ENCODE results near the gene CCNH. TPM values are rescaled to one million over a fixed set of nuclear protein-coding genes. Genes with fewer than 3 reads are reported as not detected.
A peak's percentile ranks its signal among the peaks of the same experiment; 100 is the strongest.

CCNH gene
- total and polyA plus RNA-seq, 9 donors: 20.9 to 28.9 (median 25.9) TPM

GRCh38 chr5:87433945-87434344 is 21.2 kb upstream of the CCNH start:
- H3K36me3 ChIP-seq (ENCODE audit: control insufficient read depth, insufficient read depth, low read length): no peaks in the 10 kb centered on the region
- WGBS (ENCODE audit: insufficient coverage): no CpG with 5 or more reads among the region's 1 CpG
- no peak overlapping the region for H3K27ac ChIP-seq (ENCODE audit: low read length)

GRCh38 chr5:87432460-87432859 is 19.7 kb upstream of the CCNH start:
- Histone ChIP-seq H3K27me3 (ENCODE audit: control insufficient read depth, insufficient read depth, low read length) (no peaks in the 10 kb centered on the region), H3K4me3 (ENCODE audit: low read length) (no peak overlapping the region), H3K36me3 (ENCODE audit: control insufficient read depth, insufficient read depth, low read length) (no peaks in the 10 kb centered on the region), H3K27ac (ENCODE audit: low read length) (no peak overlapping the region), H3K9me3 (replicated peaks; ENCODE audit: control insufficient read depth, low read depth, low read length) (no peaks in the 10 kb centered on the region), H3K4me1 (ENCODE audit: control insufficient read depth, insufficient read depth, low read length) (no peaks in the 10 kb centered on the region)
- WGBS (ENCODE audit: insufficient coverage): no CpG with 5 or more reads among the region's 2 CpGs
- DNase-seq: no peak

More at GRCh38 chr5:87433945-87434344, 21.2 kb upstream of the CCNH start:
- no peaks in the 10 kb centered on the region for H3K4me1 ChIP-seq (ENCODE audit: control insufficient read depth, insufficient read depth, low read length)
- no peaks in the 10 kb centered on the region for H3K9me3 ChIP-seq (replicated peaks; ENCODE audit: control insufficient read depth, low read depth, low read length)
- DNase-seq: no peak
- no peak overlapping the region for H3K4me3 ChIP-seq (ENCODE audit: low read length)
- no peaks in the 10 kb centered on the region for H3K27me3 ChIP-seq (ENCODE audit: control insufficient read depth, insufficient read depth, low read length)

GRCh38 chr5:87430863-87431457 is 18.2 kb upstream of the CCNH start:
- H3K9me3 ChIP-seq (replicated peaks; ENCODE audit: control insufficient read depth, low read depth, low read length): no peaks in the 10 kb centered on the region
- no peaks in the 10 kb centered on the region for H3K27me3 ChIP-seq (ENCODE audit: control insufficient read depth, insufficient read depth, low read length)
- no peak overlapping the region for H3K27ac ChIP-seq (ENCODE audit: low read length)
- no peaks in the 10 kb centered on the region for H3K36me3 ChIP-seq (ENCODE audit: control insufficient read depth, insufficient read depth, low read length)
- DNase-seq: no peak
- no peak overlapping the region for H3K4me3 ChIP-seq (ENCODE audit: low read length)
- no peaks in the 10 kb centered on the region for H3K4me1 ChIP-seq (ENCODE audit: control insufficient read depth, insufficient read depth, low read length)

DNA sequence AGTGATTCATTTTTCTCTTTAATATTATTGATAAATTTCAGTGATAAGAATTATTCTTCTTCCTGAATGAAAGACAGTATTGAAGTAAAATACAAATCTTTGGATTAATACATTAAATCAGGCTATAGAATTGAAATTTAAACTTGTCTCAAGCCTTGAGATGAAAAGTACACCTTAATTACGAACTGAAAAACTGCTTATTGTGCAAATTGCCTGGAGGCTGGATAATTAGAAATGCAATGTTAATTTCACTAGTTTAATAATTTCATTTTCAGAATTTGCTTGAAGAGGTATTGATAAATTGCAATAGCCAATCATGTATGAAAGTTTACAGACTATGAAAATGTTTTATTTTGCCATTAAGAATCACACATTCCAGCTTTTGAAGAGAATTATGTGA is 11.0 kb upstream of the CCNH start:
- DNase-seq: no peak
- Histone ChIP-seq H3K27ac (ENCODE audit: low read length) (no peak overlapping the region), H3K4me1 (ENCODE audit: control insufficient read depth, insufficient read depth, low read length) (no peaks in the 10 kb centered on the region), H3K9me3 (replicated peaks; ENCODE audit: control insufficient read depth, low read depth, low read length) (no peaks in the 10 kb centered on the region), H3K27me3 (ENCODE audit: control insufficient read depth, insufficient read depth, low read length) (no peaks in the 10 kb centered on the region), H3K36me3 (ENCODE audit: control insufficient read depth, insufficient read depth, low read length) (no peaks in the 10 kb centered on the region), H3K4me3 (ENCODE audit: low read length) (no peak overlapping the region)
- WGBS (ENCODE audit: insufficient coverage): no CpG with 5 or more reads among the region's 1 CpG

- no peaks in the 10 kb centered on the region for H3K9me3 ChIP-seq (replicated peaks; ENCODE audit: control insufficient read depth, low read depth, low read length)
- H3K4me3 ChIP-seq (ENCODE audit: low read length): no peak overlapping the region
- no peak overlapping the region for H3K27ac ChIP-seq (ENCODE audit: low read length)
- H3K27me3 ChIP-seq (ENCODE audit: control insufficient read depth, insufficient read depth, low read length): no peaks in the 10 kb centered on the region
- no peaks in the 10 kb centered on the region for H3K4me1 ChIP-seq (ENCODE audit: control insufficient read depth, insufficient read depth, low read length)
- no peaks in the 10 kb centered on the region for H3K36me3 ChIP-seq (ENCODE audit: control insufficient read depth, insufficient read depth, low read length)
- DNase-seq: no peak
Measured at GRCh38 chr5:87421307-87421706, 8.6 kb upstream of the CCNH start.

DNA sequence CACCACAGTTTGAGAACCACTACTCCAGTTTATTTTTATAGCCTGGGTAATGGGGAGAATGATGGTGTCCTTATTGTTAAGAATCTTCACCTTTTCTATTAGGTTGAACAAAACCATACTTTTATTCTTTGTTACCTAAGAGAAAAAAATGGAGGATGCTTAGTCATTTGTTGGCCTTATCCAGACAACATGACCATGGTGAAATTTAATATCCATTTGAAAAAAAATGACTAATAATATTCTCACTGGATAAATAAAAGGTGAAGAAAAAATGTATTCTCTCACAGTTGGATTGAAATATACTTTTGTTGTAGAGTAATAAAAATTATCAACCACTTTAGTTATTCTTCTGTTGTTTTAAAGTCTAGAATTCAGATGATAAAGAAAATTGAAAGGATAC is 5.8 kb upstream of the CCNH start:
- Histone ChIP-seq H3K27me3 (ENCODE audit: control insufficient read depth, insufficient read depth, low read length) (no peaks in the 10 kb centered on the region), H3K9me3 (replicated peaks; ENCODE audit: control insufficient read depth, low read depth, low read length) (no peaks in the 10 kb centered on the region), H3K27ac (ENCODE audit: low read length) (no peak overlapping the region), H3K4me3 (ENCODE audit: low read length) (no peak overlapping the region), H3K36me3 (ENCODE audit: control insufficient read depth, insufficient read depth, low read length) (no peaks in the 10 kb centered on the region), H3K4me1 (ENCODE audit: control insufficient read depth, insufficient read depth, low read length) (no peaks in the 10 kb centered on the region)
- no peak for DNase-seq

DNA sequence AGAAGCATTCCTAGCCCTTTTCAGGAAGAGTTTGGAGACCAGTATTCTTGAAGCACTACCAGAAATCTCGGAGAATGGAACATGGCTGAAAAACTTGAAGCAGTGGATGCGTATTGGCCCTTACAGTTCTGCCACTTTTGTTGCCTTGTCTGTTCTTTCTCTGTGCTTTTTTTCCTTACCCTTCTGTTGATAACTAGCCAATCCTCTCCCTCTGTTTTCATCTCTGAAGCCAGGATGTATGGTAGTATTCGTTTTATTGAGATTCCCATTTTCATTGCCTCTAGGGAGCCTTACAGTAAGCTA is 564 bp upstream of the CCNH start:
- H3K27ac ChIP-seq (ENCODE audit: low read length): peak overlapping the region; percentile 89
- 44% methylated on average over 1 of the region's 3 CpGs for WGBS (ENCODE audit: insufficient coverage)
- no peaks in the 10 kb centered on the region for H3K27me3 ChIP-seq (ENCODE audit: control insufficient read depth, insufficient read depth, low read length)
- H3K4me1 ChIP-seq (ENCODE audit: control insufficient read depth, insufficient read depth, low read length): no peaks in the 10 kb centered on the region
- H3K4me3 ChIP-seq (ENCODE audit: low read length): peak overlapping the region; percentile 86
- H3K36me3 ChIP-seq (ENCODE audit: control insufficient read depth, insufficient read depth, low read length): peaks cover 6% of the 10 kb centered on the region
- peak; percentile 38 for DNase-seq
- H3K9me3 ChIP-seq (replicated peaks; ENCODE audit: control insufficient read depth, low read depth, low read length): no peaks in the 10 kb centered on the region

DNA sequence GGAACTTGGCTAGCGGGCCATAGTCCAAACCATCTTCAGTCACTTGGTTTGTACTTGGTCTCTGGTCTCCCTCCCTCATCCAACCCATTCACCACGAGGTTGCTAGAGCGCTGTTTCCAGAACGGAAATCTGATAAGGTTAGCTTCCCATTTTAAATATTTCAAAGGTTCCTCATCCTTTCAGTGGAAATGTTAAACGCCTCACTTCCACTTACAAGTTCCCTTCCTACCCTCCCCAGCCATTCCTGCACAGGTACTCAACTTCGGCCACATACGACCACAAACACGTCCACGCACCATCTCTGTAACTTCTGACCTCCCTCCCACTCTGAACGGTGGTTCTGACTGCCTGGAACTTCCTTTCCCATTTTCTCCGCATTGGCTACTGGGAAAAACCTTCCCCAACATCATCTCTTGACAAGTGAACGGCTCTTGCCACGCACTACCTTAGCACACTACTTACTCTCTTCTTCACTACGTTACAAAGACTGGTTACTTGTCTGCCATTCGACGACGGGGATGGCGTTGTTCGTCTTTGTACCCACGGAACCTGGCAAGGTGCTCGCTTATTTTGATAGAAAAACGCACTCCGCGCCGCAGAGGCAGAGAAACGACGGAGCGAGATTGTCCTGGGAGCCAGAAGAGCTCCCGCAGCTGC is 629 bp downstream of the CCNH start:
- DNase-seq: peak; percentile 77
- Histone ChIP-seq H3K27ac (ENCODE audit: low read length) (peak overlapping the region; percentile 99), H3K27me3 (ENCODE audit: control insufficient read depth, insufficient read depth, low read length) (no peaks in the 10 kb centered on the region), H3K4me1 (ENCODE audit: control insufficient read depth, insufficient read depth, low read length) (no peaks in the 10 kb centered on the region), H3K36me3 (ENCODE audit: control insufficient read depth, insufficient read depth, low read length) (peaks cover 11% of the 10 kb centered on the region), H3K9me3 (replicated peaks; ENCODE audit: control insufficient read depth, low read depth, low read length) (no peaks in the 10 kb centered on the region), H3K4me3 (ENCODE audit: low read length) (peak overlapping the region; percentile 86)
- WGBS (ENCODE audit: insufficient coverage): under 1% methylated on average over 29 of the region's 29 CpGs

- H3K27ac ChIP-seq (ENCODE audit: low read length): peak overlapping the region; percentile 99
- DNase-seq: no peak
- WGBS (ENCODE audit: insufficient coverage): 15% methylated on average over 2 of the region's 5 CpGs
- H3K27me3 ChIP-seq (ENCODE audit: control insufficient read depth, insufficient read depth, low read length): no peaks in the 10 kb centered on the region
- peaks cover 11% of the 10 kb centered on the region for H3K36me3 ChIP-seq (ENCODE audit: control insufficient read depth, insufficient read depth, low read length)
- peak overlapping the region; percentile 86 for H3K4me3 ChIP-seq (ENCODE audit: low read length)
- H3K9me3 ChIP-seq (replicated peaks; ENCODE audit: control insufficient read depth, low read depth, low read length): no peaks in the 10 kb centered on the region
- H3K4me1 ChIP-seq (ENCODE audit: control insufficient read depth, insufficient read depth, low read length): no peaks in the 10 kb centered on the region
Measured at GRCh38 chr5:87411586-87411972, 1.2 kb downstream of the CCNH start.

DNA sequence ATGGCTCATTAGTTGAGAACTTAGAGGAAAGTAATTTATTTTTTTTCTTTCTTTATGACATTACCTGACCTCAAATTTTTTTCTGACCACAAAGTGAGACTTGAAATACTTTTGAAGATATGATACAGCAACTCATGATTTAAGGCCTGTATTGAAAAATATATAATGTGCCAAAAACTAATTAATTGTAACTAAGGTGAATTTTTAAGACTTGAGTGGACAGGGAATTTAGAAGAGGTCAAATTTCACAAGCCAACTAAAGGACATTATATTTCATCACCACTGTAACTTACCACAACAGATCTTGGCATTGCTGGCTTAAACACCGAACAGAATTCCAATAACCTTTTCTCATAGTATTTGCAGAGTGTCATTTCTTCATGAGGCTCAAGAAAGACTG is 1.8 kb downstream of the CCNH start:
- H3K27me3 ChIP-seq (ENCODE audit: control insufficient read depth, insufficient read depth, low read length): no peaks in the 10 kb centered on the region
- no peaks in the 10 kb centered on the region for H3K4me1 ChIP-seq (ENCODE audit: control insufficient read depth, insufficient read depth, low read length)
- H3K9me3 ChIP-seq (replicated peaks; ENCODE audit: control insufficient read depth, low read depth, low read length): no peaks in the 10 kb centered on the region
- WGBS (ENCODE audit: insufficient coverage): no CpG with 5 or more reads among the region's 1 CpG
- peaks cover 13% of the 10 kb centered on the region for H3K36me3 ChIP-seq (ENCODE audit: control insufficient read depth, insufficient read depth, low read length)
- no peak overlapping the region for H3K4me3 ChIP-seq (ENCODE audit: low read length)
- no peak for DNase-seq
- no peak overlapping the region for H3K27ac ChIP-seq (ENCODE audit: low read length)

GRCh38 chr5:87408204-87408603 is 4.5 kb downstream of the CCNH start:
- no CpG with 5 or more reads among the region's 2 CpGs for WGBS (ENCODE audit: insufficient coverage)
- no peak for DNase-seq
- Histone ChIP-seq H3K4me1 (ENCODE audit: control insufficient read depth, insufficient read depth, low read length) (no peaks in the 10 kb centered on the region), H3K27ac (ENCODE audit: low read length) (no peak overlapping the region), H3K4me3 (ENCODE audit: low read length) (no peak overlapping the region), H3K27me3 (ENCODE audit: control insufficient read depth, insufficient read depth, low read length) (no peaks in the 10 kb centered on the region), H3K36me3 (ENCODE audit: control insufficient read depth, insufficient read depth, low read length) (peaks cover 24% of the 10 kb centered on the region), H3K9me3 (replicated peaks; ENCODE audit: control insufficient read depth, low read depth, low read length) (no peaks in the 10 kb centered on the region)

Measured in muscle of leg (tissue), 11 donors.